WTC11 (cell line): Measurements from ENCODE around the gene DMAC1. TPM values are rescaled to one million over a fixed set of nuclear protein-coding genes. Genes with fewer than 3 reads are reported as not detected.

Source experiments
- AFF4 ChIP-seq: sonication (generic); formaldehyde crosslinking; IDR thresholded peaks from 2 replicates; pipeline ENCODE4 v1.8.1; 2023; ENCODE audit warnings: mild to moderate bottlenecking, missing genetic modification reagents, borderline replicate concordance
- CTCF ChIP-seq: fragments of 200-600 bp; IDR thresholded peaks from 2 replicates; pipeline ENCODE4 v1.8.0; 2022; ENCODE audit warnings: antibody characterized with exemption
- E2F5 ChIP-seq: sonication (generic); formaldehyde crosslinking; IDR thresholded peaks from 2 replicates; pipeline ENCODE4 v1.8.1; 2022; ENCODE audit warnings: mild to moderate bottlenecking, moderate library complexity, missing genetic modification reagents
- ESRRA ChIP-seq: sonication (generic); formaldehyde crosslinking; IDR thresholded peaks from 2 replicates; pipeline ENCODE4 v1.8.1; 2022; ENCODE audit warnings: mild to moderate bottlenecking, missing genetic modification reagents, borderline replicate concordance
- FOXJ3 ChIP-seq: sonication (generic); formaldehyde crosslinking; IDR thresholded peaks from 2 replicates; pipeline ENCODE4 v1.9.0; 2021; ENCODE audit warnings: missing genetic modification reagents, mild to moderate bottlenecking, borderline replicate concordance
- HMGA2 ChIP-seq: fragments of 250-450 bp; sonication (Bioruptor Pico); IDR thresholded peaks from 2 replicates; pipeline ENCODE4 v1.4.0; 2021; ENCODE audit warnings: mild to moderate bottlenecking, moderate library complexity
- IRF1 ChIP-seq: sonication (generic); formaldehyde crosslinking; IDR thresholded peaks from 2 replicates; pipeline ENCODE4 v1.8.0; 2023; ENCODE audit warnings: missing genetic modification reagents
- JAZF1 ChIP-seq: fragments of 250-450 bp; sonication (Bioruptor Pico); IDR thresholded peaks from 2 replicates; pipeline ENCODE4 v1.9.0; 2021; ENCODE audit warnings: moderate library complexity, mild to moderate bottlenecking, inconsistent platforms
- NFATC4 ChIP-seq: fragments of 250-450 bp; sonication (Bioruptor Pico); IDR thresholded peaks from 2 replicates; pipeline ENCODE4 v1.9.0; 2021; ENCODE audit warnings: mild to moderate bottlenecking
- NR2C2 ChIP-seq: sonication (generic); formaldehyde crosslinking; IDR thresholded peaks from 2 replicates; pipeline ENCODE4 v1.8.0; 2022; ENCODE audit warnings: mild to moderate bottlenecking, missing genetic modification reagents
- RELA ChIP-seq: sonication (generic); formaldehyde crosslinking; IDR thresholded peaks from 2 replicates; pipeline ENCODE4 v1.8.1; 2022; ENCODE audit warnings: missing genetic modification reagents, mild to moderate bottlenecking, borderline replicate concordance
- RORB ChIP-seq: fragments of 250-450 bp; sonication (Bioruptor Pico); IDR thresholded peaks from 2 replicates; pipeline ENCODE4 v1.9.0; 2021; ENCODE audit warnings: mild to moderate bottlenecking
- TEAD1 ChIP-seq: sonication (generic); formaldehyde crosslinking; IDR thresholded peaks from 2 replicates; pipeline ENCODE4 v1.8.0; 2022; ENCODE audit warnings: mild to moderate bottlenecking, missing genetic modification reagents
- ZMAT4 ChIP-seq: fragments of 250-450 bp; sonication (Bioruptor Pico); IDR thresholded peaks from 2 replicates; pipeline ENCODE4 v1.9.0; 2021; ENCODE audit warnings: mild to moderate bottlenecking
- ZNF219 ChIP-seq: sonication (generic); formaldehyde crosslinking; IDR thresholded peaks from 2 replicates; pipeline ENCODE4 v1.8.0; 2023; ENCODE audit warnings: missing genetic modification reagents, mild to moderate bottlenecking, borderline replicate concordance
- total RNA-seq: library from RNA; stranded (reverse); gene quantifications from 3 replicates; pipeline ENCODE4 v1.2.3, GENCODE V29; 2021
- TF ChIP-seq, protein P1 (sequence below): sonication (generic); formaldehyde crosslinking; IDR thresholded peaks from 2 replicates; pipeline ENCODE4 v1.8.0; 2022; ENCODE audit warnings: missing genetic modification reagents
- TF ChIP-seq, protein P2 (sequence below): sonication (generic); formaldehyde crosslinking; IDR thresholded peaks from 2 replicates; pipeline ENCODE4 v1.8.1; 2022; ENCODE audit warnings: low read depth, missing genetic modification reagents, borderline replicate concordance
- TF ChIP-seq, protein P3 (sequence below): fragments of 250-450 bp; sonication (Bioruptor Pico); conservative IDR thresholded peaks from 2 replicates; pipeline ENCODE4 v1.9.0; 2021; ENCODE audit warnings: mild to moderate bottlenecking
- TF ChIP-seq, protein P4 (sequence below): sonication (generic); formaldehyde crosslinking; IDR thresholded peaks from 2 replicates; pipeline ENCODE4 v1.8.0; 2022; ENCODE audit warnings: mild to moderate bottlenecking, missing genetic modification reagents

Gene DMAC1
- total RNA-seq, 1 experiment from 2014 or later: 71.2 TPM

DNA sequence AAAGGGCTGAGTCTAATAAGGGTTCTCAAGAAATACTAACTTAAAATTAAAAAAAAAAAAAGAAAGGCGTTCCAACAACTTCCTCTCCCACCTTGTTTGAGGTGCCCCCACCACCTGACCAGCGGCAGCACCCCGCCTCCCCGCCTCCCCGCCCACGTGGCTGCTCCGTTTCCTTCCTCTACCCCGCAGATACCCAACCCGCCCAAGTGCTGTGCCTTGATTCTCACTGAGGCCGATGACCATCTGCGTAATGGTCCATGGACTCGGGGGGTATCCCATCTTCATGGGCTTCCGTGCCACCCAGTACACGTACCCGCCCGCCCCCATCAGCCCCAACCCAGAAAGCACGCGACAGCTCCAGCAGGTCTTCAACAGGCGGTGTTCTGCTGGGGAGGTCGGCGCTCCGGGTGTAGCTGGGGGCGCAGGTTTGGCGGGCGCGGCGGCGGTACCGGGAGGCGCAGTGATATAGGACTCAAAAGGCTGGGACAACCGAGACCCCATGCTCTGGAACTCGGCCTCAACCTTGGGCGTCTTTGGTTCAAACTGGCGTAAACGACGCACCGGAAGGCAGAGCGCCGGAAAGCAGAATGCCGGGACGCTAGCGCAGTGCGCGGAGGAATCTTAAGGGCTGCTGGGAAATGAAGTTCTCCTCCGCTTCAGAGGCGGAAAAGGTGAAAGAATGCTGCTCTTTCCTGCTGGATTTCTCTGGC is at the start of gene DMAC1 (continued):
- TF ChIP-seq FOXJ3 (CRISPR knock-in tag) (no peak), NR2C2 (CRISPR knock-in tag) (no peak), NFATC4 (CRISPR knock-in tag) (no peak), E2F5 (CRISPR knock-in tag) (no peak), CTCF (no peak), IRF1 (CRISPR knock-in tag) (no peak), ZMAT4 (CRISPR knock-in tag) (no peak), TEAD1 (CRISPR knock-in tag) (peak; percentile 87; the same call in 1 of the 2 replicates), RORB (CRISPR knock-in tag) (no peak), AFF4 (CRISPR knock-in tag) (no peak), ZNF219 (CRISPR knock-in tag) (no peak), HMGA2 (CRISPR knock-in tag) (no peak), RELA (CRISPR knock-in tag) (no peak), JAZF1 (CRISPR knock-in tag) (no peak), ESRRA (peak; percentile 90)
- TF ChIP-seq, protein P1, sequence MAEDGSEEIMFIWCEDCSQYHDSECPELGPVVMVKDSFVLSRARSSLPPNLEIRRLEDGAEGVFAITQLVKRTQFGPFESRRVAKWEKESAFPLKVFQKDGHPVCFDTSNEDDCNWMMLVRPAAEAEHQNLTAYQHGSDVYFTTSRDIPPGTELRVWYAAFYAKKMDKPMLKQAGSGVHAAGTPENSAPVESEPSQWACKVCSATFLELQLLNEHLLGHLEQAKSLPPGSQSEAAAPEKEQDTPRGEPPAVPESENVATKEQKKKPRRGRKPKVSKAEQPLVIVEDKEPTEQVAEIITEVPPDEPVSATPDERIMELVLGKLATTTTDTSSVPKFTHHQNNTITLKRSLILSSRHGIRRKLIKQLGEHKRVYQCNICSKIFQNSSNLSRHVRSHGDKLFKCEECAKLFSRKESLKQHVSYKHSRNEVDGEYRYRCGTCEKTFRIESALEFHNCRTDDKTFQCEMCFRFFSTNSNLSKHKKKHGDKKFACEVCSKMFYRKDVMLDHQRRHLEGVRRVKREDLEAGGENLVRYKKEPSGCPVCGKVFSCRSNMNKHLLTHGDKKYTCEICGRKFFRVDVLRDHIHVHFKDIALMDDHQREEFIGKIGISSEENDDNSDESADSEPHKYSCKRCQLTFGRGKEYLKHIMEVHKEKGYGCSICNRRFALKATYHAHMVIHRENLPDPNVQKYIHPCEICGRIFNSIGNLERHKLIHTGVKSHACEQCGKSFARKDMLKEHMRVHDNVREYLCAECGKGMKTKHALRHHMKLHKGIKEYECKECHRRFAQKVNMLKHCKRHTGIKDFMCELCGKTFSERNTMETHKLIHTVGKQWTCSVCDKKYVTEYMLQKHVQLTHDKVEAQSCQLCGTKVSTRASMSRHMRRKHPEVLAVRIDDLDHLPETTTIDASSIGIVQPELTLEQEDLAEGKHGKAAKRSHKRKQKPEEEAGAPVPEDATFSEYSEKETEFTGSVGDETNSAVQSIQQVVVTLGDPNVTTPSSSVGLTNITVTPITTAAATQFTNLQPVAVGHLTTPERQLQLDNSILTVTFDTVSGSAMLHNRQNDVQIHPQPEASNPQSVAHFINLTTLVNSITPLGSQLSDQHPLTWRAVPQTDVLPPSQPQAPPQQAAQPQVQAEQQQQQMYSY (CRISPR knock-in tag): no peak
- TF ChIP-seq, protein P2, sequence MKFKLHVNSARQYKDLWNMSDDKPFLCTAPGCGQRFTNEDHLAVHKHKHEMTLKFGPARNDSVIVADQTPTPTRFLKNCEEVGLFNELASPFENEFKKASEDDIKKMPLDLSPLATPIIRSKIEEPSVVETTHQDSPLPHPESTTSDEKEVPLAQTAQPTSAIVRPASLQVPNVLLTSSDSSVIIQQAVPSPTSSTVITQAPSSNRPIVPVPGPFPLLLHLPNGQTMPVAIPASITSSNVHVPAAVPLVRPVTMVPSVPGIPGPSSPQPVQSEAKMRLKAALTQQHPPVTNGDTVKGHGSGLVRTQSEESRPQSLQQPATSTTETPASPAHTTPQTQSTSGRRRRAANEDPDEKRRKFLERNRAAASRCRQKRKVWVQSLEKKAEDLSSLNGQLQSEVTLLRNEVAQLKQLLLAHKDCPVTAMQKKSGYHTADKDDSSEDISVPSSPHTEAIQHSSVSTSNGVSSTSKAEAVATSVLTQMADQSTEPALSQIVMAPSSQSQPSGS (CRISPR knock-in tag): no peak
- TF ChIP-seq, protein P3, sequence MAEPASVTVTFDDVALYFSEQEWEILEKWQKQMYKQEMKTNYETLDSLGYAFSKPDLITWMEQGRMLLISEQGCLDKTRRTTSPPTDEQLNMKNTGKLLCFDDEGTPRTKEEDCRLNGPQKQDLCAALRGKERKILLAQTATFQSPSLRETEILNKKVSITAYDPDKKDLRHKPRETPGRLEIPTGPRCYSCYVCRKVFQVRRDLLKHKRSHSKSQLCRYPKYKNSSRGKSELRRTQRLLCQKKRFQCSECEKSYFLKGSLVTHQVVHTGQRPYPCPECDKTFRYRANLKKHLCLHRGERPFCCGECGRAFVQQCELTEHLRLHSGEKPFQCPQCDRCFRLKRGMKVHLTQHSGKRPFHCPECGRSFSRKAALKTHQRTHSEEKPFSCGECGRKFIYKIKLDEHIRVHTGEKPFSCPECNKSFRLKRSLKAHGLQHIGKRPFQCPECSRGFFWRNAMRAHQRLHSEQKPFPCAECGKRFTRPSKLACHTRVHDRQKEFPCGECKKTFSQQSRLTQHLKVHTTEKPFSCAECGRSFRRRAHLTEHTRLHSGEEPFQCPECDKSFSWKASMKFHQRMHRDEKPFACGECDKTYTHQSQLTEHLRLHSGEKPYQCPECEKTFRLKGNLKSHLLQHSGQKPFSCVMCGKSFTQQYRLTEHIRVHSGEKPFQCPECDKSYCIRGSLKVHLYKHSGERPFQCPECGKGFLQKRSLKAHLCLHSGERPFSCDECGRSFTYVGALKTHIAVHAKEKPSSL (CRISPR knock-in tag): no peak
- TF ChIP-seq, protein P4, sequence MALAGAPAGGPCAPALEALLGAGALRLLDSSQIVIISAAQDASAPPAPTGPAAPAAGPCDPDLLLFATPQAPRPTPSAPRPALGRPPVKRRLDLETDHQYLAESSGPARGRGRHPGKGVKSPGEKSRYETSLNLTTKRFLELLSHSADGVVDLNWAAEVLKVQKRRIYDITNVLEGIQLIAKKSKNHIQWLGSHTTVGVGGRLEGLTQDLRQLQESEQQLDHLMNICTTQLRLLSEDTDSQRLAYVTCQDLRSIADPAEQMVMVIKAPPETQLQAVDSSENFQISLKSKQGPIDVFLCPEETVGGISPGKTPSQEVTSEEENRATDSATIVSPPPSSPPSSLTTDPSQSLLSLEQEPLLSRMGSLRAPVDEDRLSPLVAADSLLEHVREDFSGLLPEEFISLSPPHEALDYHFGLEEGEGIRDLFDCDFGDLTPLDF (CRISPR knock-in tag): no peak
